GM19395 (cell line): ENCODE data around the gene DSTN.

Experiments used
- ATAC-seq: cut with Tn5 transposase; IDR thresholded peaks from one replicate; pipeline ENCODE4 v1.9.1; 2021; ENCODE audit warnings: mild to moderate bottlenecking, moderate library complexity; ENCODE audit not compliant: unreplicated experiment

DSTN gene

DNA sequence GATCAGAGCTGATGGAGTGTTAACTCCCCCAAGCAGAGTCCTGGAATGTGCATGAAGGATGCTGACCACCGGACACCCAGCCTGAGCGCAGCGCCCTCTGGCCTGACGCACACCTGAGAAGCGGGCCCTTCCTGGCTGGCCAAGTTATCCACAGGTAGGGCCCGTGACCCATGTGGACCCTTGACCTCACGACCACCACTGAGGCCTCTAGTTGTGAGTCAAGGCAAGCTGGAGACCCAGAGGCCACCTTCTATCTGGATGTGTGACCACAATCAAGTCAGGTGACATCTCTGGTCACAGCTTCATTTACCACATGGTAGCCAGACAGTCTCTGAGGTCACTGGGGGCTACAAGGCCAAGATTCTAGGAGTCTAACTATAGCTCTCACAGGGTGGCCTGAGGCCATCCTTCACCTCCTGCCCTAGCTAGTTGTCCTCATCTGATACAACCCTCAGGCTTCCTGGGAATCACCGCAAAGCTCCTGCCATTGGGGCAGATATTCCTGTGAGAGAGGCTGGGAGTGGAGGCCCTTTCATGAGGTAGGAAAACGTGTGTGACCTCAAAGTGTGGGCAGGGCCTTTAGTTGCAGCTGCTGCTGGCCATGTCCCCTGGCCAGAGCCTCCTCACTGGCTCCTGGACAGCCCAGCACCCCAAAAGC is 53.1 kb downstream of the DSTN start:
- no peak for ATAC-seq

GRCh38 chr20:17624070-17624469 is 54.2 kb downstream of the DSTN start:
- no peak for ATAC-seq

DNA sequence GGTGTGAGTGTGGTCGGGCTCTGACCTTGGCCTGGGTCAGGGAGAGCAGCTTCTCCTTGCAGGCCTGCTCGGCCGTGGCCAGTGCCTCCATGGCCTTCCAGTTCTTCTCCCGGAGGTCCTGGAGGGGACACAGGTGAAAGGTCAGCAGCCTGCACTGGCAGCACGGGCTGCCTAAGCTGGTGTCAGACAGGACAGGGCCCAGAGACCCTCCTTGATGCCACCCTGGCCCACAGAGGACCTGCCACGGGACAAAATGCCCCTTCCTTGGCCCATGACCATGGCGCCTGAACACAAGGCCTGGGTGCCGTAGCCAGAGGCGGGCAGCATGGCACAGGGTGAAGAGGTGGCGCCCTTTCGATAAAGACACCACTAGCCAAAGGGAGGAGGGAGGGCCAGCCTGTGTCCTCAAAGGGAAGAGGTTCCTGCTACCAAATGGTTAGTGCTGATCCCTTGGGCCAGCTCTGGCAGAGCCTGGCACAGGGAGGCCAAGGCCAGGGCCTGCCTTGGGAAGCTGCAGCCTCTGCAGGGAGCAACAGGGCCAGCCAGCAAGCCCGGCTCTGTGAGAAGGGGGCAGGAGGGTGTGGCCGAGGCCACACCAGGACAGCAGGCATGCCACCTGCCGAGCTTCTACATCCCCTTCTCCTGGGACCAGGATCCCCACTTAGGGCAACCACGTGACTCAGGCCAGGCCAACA is 54.8 kb downstream of the DSTN start:
- no peak for ATAC-seq

DNA sequence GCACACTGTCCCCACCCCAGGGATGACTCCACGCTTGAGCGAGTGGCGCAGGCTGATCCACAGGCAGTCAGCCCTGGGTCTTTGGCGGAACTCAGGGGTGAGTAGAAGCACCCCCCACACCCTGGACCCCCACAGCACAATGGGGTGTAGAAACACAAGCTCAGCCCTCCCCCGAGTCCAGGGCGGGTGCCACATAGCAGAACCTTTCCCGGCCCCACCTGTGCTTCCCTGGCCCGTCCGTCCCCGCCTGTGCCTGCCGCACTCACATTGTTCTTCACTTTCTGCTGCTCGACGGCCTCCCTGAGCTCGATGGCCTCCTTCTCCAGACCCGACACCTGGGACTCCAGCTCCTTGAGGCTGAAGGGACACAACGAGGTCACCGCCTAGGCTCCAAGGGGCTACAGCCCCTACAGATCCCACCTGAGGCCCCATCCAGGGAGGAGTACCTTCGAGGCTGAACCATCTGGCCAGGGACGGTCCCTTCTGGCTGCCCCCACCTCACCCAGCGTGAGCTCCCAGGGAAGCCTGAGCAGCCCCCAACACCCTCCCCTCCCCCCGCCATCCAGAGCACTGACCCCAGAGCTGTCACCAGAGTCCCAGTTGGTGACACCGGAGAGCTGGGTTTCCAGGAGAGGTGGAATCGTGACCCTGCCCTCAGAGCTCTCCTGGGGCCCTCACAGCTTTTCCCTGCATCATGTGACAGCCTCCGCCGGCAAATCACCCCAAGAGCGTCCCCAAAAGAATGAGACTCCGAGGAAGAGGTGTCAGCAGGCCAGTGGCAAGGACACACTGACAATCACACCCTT is 55.6 kb downstream of the DSTN start:
- no peak for ATAC-seq

- ATAC-seq, result no peak
Observed at GRCh38 chr20:17626217-17627007, 56.5 kb downstream of the DSTN start.

DNA sequence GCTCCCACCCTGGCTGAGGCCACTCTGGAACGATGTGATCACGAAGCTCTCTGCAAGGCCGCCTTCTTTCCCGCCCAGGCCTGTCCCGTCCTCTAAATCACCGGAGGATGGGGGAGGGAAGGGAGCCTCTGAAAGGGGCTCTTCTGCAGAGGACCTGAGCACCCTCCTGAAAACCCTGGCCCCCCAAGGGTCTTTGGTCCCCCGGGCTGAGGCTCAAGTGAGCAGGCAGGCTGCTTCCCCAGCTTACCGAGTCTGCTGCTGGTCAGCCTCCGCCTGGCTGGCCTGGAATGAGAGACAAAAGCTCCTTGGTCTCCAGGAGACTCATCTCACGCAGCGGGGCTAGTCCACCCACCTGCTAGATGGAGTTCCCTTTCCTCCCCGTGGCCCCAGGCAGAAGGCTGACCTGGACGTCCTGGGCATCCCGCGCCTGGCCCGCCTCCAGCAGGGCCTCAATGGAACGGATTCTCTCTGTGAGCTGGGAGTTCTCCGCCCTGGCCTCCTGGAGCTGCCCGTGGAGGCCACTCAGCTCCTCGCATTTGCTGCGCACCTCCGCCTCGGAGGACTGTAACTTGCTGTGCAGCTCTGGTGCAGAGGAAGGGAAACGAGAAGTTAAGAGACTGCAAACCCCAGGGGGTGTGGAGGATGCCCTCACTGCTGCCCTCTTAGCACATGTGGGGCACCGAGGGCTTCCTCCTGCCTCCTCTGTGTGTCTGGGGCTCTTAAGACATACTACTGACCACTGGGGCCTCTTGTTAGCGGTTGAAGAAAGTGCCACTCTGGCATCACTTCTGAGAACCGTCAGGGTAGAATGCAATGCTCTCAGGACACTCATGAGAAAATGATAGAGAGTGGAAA is 57.5 kb downstream of the DSTN start:
- ATAC-seq, result no peak

GRCh38 chr20:17628101-17628841 is 58.4 kb downstream of the DSTN start:
- ATAC-seq, result no peak

DNA sequence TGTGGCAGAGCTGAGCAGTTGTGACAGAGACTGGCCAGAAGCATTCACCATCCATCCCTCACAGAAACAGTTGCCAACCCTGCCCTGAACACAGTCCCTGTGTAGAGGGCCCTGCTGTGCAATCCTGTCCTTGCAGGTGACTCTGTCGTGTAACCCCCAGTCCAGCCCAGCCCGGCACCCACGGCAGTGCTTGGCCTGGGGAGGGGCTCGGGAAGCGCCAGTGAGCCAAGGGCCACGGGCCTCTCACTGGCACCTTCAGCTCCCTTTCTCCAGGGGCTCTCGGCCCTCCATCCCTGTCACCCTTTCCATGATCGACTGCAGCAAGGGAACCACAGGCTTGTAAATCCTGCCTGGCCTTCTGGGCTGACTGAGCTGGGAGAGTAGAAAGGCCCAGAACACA is 59.1 kb downstream of the DSTN start:
- ATAC-seq, result no peak

DNA sequence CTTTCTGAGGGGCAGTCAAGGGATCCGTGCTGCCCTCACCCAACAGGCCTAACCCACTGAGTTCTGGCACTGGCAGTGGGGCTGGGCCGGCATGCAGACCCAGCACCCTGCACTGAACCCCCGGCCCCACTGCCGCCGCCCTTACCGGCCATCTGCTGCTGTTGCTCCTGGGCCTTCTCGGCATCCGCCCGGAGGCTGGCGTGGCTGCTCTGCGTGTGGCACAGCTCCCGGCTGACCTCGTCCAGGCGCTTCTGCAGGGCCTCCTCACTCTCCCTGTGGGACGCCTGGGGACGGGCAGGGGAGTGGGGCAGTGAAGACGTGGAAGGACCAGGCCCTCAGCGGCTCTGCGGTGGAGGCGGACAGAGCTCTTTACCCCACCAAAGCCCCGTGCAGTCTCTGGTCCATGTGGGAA is 59.8 kb downstream of the DSTN start:
- no peak for ATAC-seq

- no peak for ATAC-seq
Observed at GRCh38 chr20:17630151-17630805, 60.4 kb downstream of the DSTN start.

- no peak for ATAC-seq
Observed at GRCh38 chr20:17630806-17631195, 60.9 kb downstream of the DSTN start.

GRCh38 chr20:17631576-17632319 is 61.9 kb downstream of the DSTN start:
- ATAC-seq, result no peak

DNA sequence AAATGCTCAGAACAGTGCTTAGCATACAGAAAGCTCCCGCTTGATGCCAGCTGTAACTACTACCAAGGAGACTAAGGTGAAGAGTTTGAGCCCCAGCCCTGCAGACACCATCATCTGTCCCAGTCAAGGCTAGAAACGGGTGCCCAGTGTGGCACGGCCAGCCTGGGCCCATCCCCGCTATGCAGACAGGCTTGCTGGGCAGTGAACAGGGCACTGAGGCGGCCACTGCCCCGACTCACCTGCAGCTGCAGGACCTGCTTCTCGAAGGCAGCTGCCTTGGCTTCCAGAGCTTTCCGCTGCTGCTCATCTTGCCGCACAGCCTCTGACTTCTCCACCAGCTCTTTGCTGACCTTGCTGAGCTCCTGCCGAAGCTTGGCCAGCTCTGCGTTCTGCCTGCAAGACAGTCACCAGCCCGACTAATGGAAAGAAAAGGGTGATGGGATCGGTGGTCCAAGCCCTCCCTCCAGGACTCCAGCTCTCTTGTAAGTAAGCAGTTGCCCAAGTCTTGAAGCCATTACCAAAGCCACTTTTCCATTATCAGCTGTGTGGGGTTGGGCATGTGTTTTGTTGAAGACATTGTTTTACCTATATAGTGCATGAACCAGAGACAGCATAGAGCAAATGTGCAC is 63.5 kb downstream of the DSTN start:
- ATAC-seq, result no peak

DNA sequence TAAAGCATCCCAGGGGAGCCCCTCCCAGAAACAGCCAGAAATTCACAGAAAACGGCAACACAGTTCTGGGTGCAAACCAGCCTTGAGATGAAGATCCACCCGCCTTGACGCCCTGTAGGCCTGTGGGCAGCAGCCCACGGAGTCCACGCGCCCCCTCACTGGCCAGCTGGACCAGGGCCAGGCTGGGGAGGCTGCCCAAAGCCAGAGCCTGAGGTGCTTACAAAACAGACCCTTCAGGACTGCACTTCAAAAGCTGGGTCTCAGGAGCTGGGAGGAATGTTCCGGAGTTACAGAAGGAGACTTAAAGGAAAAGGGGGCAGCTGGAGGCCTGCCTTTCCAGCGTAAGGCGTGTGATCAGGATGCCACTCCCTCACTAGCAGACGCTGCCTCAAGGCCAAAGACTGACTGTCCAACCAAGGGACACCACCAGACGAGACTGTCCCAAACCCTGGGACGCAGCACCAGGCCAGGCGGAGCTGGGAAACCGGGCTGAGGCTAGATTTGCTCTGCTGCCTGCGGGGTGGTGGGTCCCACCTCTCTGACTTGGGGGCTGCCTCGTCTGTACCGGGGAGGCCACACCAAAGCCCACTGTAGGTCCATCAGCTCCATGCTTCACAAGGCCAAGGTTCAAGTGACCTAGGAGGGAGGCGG is 64.1 kb downstream of the DSTN start:
- ATAC-seq, result no peak

DNA sequence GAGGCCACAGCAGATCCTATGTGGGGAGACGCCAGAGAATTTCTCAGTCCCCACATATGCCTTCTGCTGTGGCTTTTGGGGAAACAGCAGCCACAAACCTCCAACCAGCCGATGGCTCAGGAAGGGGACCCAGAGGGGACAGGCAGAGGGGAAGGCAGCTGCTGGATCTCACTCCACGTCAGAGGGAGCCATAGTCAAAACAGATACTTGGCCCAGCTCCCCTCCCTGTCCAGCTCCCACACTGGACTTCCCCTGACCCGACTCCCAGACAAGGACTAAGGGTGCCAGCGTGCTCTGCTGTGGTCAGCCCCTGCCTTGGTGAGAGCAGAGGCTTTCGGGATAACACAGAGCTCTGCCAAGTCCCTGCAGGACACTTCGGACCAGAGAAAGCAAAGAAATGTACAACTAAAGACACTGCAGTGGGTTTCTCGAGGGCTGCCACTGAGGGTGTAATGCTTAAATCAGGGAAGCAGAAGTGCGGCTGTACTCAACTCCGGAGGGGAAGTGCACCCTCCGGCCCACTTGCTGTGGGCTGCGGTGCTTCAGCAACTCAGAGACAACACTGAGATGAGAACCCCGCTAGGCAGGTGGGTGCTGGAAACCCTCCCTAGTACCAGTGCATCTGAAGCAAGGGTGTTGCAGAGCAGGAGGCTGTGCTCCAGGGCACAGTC is 64.9 kb downstream of the DSTN start:
- ATAC-seq, result no peak

GRCh38 chr20:17635332-17636244 is 65.7 kb downstream of the DSTN start:
- ATAC-seq, result no peak
